Endodermal cell (in vitro differentiated cells): ENCODE data around the gene SAMD14. TPM values are rescaled to one million over a fixed set of nuclear protein-coding genes. Genes with fewer than 3 reads are reported as not detected.

Experiments
- DNase-seq: peaks from one replicate; pipeline ENCODE4 v3.0.0-alpha.2; 2017
- H3K27ac ChIP-seq: 2 replicates; pipeline ENCODE4 v1.5.1; 2013; ENCODE audit warnings: mild to moderate bottlenecking, low read depth, low read length, moderate library complexity
- H3K27me3 ChIP-seq: 2 replicates; pipeline ENCODE4 v1.6.1; 2013; ENCODE audit warnings: mild to moderate bottlenecking, low read length, moderate library complexity; ENCODE audit not compliant: insufficient read depth, control insufficient read depth, poor library complexity, severe bottlenecking
- H3K36me3 ChIP-seq: 2 replicates; pipeline ENCODE4 v1.7.0; 2013; ENCODE audit warnings: mild to moderate bottlenecking, low read length, moderate library complexity; ENCODE audit not compliant: control insufficient read depth, insufficient read depth
- H3K4me1 ChIP-seq: one replicate; pipeline ENCODE4 v1.7.0; 2013; ENCODE audit warnings: low read length; ENCODE audit not compliant: control insufficient read depth, insufficient read depth
- H3K4me3 ChIP-seq: 2 replicates; pipeline ENCODE4 v1.5.1; 2013; ENCODE audit warnings: mild to moderate bottlenecking, low read length, moderate library complexity
- H3K9ac ChIP-seq: 2 replicates; pipeline ENCODE4 v1.6.1; 2013; ENCODE audit warnings: mild to moderate bottlenecking, low read length, moderate library complexity; ENCODE audit not compliant: poor library complexity, severe bottlenecking; ENCODE audit errors: extremely low read depth
- H3K9me3 ChIP-seq: 2 replicates; pipeline ENCODE4 v1.6.1; 2013; ENCODE audit warnings: mild to moderate bottlenecking, low read length, moderate library complexity; ENCODE audit not compliant: control insufficient read depth
- H3K27ac Mint-ChIP-seq: 2 replicates; pipeline ENCODE4 v1.8.0; 2020; ENCODE audit warnings: mixed read lengths
- H3K27me3 Mint-ChIP-seq: 2 replicates; pipeline ENCODE4 v1.8.0; 2021; ENCODE audit warnings: mild to moderate bottlenecking, mixed read lengths; ENCODE audit not compliant: insufficient read depth
- H3K36me3 Mint-ChIP-seq: 2 replicates; pipeline ENCODE4 v1.8.0; 2020; ENCODE audit warnings: low read depth, mixed read lengths
- H3K4me1 Mint-ChIP-seq: 2 replicates; pipeline ENCODE4 v1.8.0; 2020; ENCODE audit warnings: mixed read lengths
- H3K4me3 Mint-ChIP-seq: 2 replicates; pipeline ENCODE4 v1.8.0; 2020; ENCODE audit warnings: mild to moderate bottlenecking, moderate library complexity, mixed read lengths
- H3K9me3 Mint-ChIP-seq: 2 replicates; pipeline ENCODE4 v1.8.0; 2020; ENCODE audit warnings: mild to moderate bottlenecking, mixed read lengths
- CTCF ChIP-seq: fragments of 200-600 bp; sonication (generic); conservative IDR thresholded peaks from 2 replicates; pipeline ENCODE4 v1.5.0; 2021; ENCODE audit warnings: antibody characterized with exemption, mild to moderate bottlenecking
- WGBS, 2 experiments: methylation state at CpG; one replicate each; pipeline versions ENCODE4 v1.1.5 to v1.1.7; 2013; ENCODE audit warnings: missing lambda C conversion rate in 2 of 2, mixed read lengths in 1 of 2; ENCODE audit not compliant: insufficient coverage in 1 of 2, insufficient read length in 1 of 2; 5-methylcytosine and 5-hydroxymethylcytosine counted together
- long read RNA-seq, 4 experiments: library from polyadenylated mRNA in 2 of 4; library from RNA in 1 of 4; library from capped mRNA in 1 of 4; stranded (forward) in 3 of 4; unstranded in 1 of 4; transcript quantifications; one replicate each; pipeline ENCODE4 v2.0.0, GENCODE V29; 2020 to 2021; ENCODE audit warnings: inconsistent platforms in 1 of 4
- polyA plus RNA-seq, 2 experiments: library from polyadenylated mRNA; stranded (reverse); fragments of 50-300 nt; gene quantifications; one replicate each; pipeline ENCODE4 v1.2.3, GENCODE V29; 2013
- total RNA-seq, 2 donors: library from RNA; stranded (reverse); fragmentation: NEBNext Ultra II Directional in 1 of 2; extraction: Animal tissue kit (Norgen Biotek cat#: 25700) in 1 of 2; gene quantifications; 2 replicates in 1 of 2; 3 replicates in 1 of 2; pipeline ENCODE4 v1.2.1, GENCODE V29; 2021

SAMD14 gene
- 10 to 100 TPM in 1 of 2 donors, 1 to 10 TPM in 1; 9.5 to 23.2 TPM for total RNA-seq
- 28.9 TPM for polyA plus RNA-seq (2013, experiment 1 of 2)
- polyA plus RNA-seq (2013, experiment 2 of 2), result 28.6 TPM
- long read RNA-seq, experiment 1, partial matches to known transcripts, result 2 of 9 reads
- long read RNA-seq, experiment 1, other reads (novel, unspliced or antisense), result 5 of 9 reads
- long read RNA-seq, experiment 2, full-length matches to known transcripts, result 19 of 31 reads
- long read RNA-seq, experiment 2, partial matches to known transcripts, result 5 of 31 reads
- long read RNA-seq, experiment 2, other reads (novel, unspliced or antisense), result 7 of 31 reads
- long read RNA-seq, experiment 3, full-length matches to known transcripts, result 2 of 6 reads
- long read RNA-seq, experiment 3, partial matches to known transcripts, result 0 of 6 reads
- long read RNA-seq, experiment 3, other reads (novel, unspliced or antisense), result 4 of 6 reads
- long read RNA-seq, experiment 4, result 0 reads

GRCh38 chr17:50129728-50130558 lies at the start of gene SAMD14:
Gene SAMD14 (minus strand): TSS chr17:50130160. CDS start chr17:50124959, 5,201 bp downstream.
- no peaks in the 10 kb centered on the region for H3K4me1 ChIP-seq
- peaks cover 36% of the 10 kb centered on the region for H3K27me3 Mint-ChIP-seq
- H3K27ac ChIP-seq, result peak within 1 kb of the TSS; percentile 4
- H3K9me3 Mint-ChIP-seq, result no peaks in the 10 kb centered on the region
- H3K4me1 Mint-ChIP-seq, result peaks cover 23% of the 10 kb centered on the region
- peak; percentile 86 for DNase-seq
- H3K9ac ChIP-seq, result no peak within 1 kb of the TSS
- H3K36me3 Mint-ChIP-seq, result no peaks in the 10 kb centered on the region
- H3K27me3 ChIP-seq, result no peaks in the 10 kb centered on the region
- H3K9me3 ChIP-seq, result no peaks in the 10 kb centered on the region
- H3K4me3 Mint-ChIP-seq, result peak within 1 kb of the TSS; percentile 70
- peaks cover 12% of the 10 kb centered on the region for H3K36me3 ChIP-seq
- TF ChIP-seq CTCF, result no peak
- 0 to 1% methylated on average over 9 to 69 of the region's 84 CpGs for WGBS, 2 experiments
- H3K27ac Mint-ChIP-seq, result no peak within 1 kb of the TSS
- H3K4me3 ChIP-seq, result peak within 1 kb of the TSS; percentile 75

- TF ChIP-seq CTCF, result peak; percentile 71
- no peaks in the 10 kb centered on the region for H3K9me3 ChIP-seq
- H3K4me3 ChIP-seq, result no peak overlapping the region
- H3K27me3 Mint-ChIP-seq, result no peaks in the 10 kb centered on the region
- peak overlapping the region; percentile 98 for H3K27ac Mint-ChIP-seq
- peaks cover 3% of the 10 kb centered on the region for H3K4me1 ChIP-seq
- no peak overlapping the region for H3K9ac ChIP-seq
- WGBS, 2 experiments, result 18 to 20% methylated on average over 15 to 22 of the region's 22 CpGs
- DNase-seq, result peak; percentile 95
- peaks cover 15% of the 10 kb centered on the region for H3K4me1 Mint-ChIP-seq
- H3K27me3 ChIP-seq, result no peaks in the 10 kb centered on the region
- H3K4me3 Mint-ChIP-seq, result peak overlapping the region; percentile 48
- H3K27ac ChIP-seq, result peak overlapping the region; percentile 71
- no peaks in the 10 kb centered on the region for H3K9me3 Mint-ChIP-seq
- H3K36me3 Mint-ChIP-seq, result no peaks in the 10 kb centered on the region
- H3K36me3 ChIP-seq, result no peaks in the 10 kb centered on the region
Observed at GRCh38 chr17:50177983-50178834, 48.2 kb upstream of the SAMD14 start.

- peak overlapping the region; percentile 48 for H3K4me3 Mint-ChIP-seq
- no peaks in the 10 kb centered on the region for H3K27me3 Mint-ChIP-seq
- Histone ChIP-seq H3K9me3 (no peaks in the 10 kb centered on the region), H3K27ac (peak overlapping the region; percentile 71), H3K9ac (no peak overlapping the region), H3K4me3 (no peak overlapping the region), H3K4me1 (peaks cover 3% of the 10 kb centered on the region), H3K27me3 (no peaks in the 10 kb centered on the region), H3K36me3 (no peaks in the 10 kb centered on the region)
- H3K36me3 Mint-ChIP-seq, result no peaks in the 10 kb centered on the region
- no peak for TF ChIP-seq CTCF
- WGBS, 2 experiments, result 95 to 100% methylated on average over 4 to 10 of the region's 10 CpGs
- H3K27ac Mint-ChIP-seq, result no peak overlapping the region
- no peak for DNase-seq
- H3K4me1 Mint-ChIP-seq, result peaks cover 15% of the 10 kb centered on the region
- no peaks in the 10 kb centered on the region for H3K9me3 Mint-ChIP-seq
Observed at GRCh38 chr17:50177476-50177875, 47.5 kb upstream of the SAMD14 start.
